ENCODE results near the gene URB2.
"Not testable (repeated sequence)": the region's sequence is repeated elsewhere in the genome, so short reads cannot be mapped to it uniquely, and the experiment has no call there.

Gene URB2

DNA sequence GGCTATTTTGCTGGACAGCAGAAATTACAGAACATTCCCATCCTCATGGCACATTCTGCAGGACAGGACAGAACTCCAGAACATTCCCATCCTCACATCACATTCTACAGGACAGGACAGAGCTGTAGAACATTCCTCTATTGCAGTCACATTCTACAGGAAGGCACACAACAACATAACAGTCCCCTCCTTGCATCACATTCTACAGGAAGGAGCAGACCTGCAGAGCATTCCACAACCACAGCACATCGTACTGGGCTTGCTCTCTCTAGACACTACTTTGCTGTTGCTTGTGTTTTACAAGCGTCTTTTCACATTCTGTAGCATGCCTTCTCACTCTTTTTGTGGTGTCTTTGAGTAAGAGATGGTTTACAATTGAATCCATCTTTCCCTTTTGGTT lies 40.7 kb upstream of the URB2 start:
- H3K27ac ChIP-seq, result no peak overlapping the region
- TF ChIP-seq, protein P1, sequence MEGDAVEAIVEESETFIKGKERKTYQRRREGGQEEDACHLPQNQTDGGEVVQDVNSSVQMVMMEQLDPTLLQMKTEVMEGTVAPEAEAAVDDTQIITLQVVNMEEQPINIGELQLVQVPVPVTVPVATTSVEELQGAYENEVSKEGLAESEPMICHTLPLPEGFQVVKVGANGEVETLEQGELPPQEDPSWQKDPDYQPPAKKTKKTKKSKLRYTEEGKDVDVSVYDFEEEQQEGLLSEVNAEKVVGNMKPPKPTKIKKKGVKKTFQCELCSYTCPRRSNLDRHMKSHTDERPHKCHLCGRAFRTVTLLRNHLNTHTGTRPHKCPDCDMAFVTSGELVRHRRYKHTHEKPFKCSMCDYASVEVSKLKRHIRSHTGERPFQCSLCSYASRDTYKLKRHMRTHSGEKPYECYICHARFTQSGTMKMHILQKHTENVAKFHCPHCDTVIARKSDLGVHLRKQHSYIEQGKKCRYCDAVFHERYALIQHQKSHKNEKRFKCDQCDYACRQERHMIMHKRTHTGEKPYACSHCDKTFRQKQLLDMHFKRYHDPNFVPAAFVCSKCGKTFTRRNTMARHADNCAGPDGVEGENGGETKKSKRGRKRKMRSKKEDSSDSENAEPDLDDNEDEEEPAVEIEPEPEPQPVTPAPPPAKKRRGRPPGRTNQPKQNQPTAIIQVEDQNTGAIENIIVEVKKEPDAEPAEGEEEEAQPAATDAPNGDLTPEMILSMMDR (conservative IDR thresholded peaks at IDR 0.05), result no peak

DNA sequence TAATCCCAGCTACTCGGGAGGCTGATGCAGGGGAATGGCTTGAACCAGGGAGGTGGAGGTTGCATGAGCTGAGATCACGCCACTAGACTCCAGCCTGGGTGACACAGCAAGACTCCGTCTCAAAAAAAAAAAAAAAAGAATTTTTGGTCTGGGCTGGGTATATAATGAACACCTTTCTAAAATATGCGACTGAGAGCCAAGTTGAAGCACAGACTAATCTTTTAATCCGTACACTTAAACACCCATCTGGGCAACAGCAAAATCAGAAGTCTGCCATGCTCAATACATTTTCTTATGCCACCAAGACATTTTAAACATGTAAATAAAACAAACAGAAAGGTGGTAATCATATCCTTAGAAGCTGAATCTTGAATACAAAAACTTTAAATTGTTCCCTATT lies 35.9 kb upstream of the URB2 start:
- H3K27ac ChIP-seq, result no peak overlapping the region
- TF ChIP-seq, protein P1 (conservative IDR thresholded peaks at IDR 0.05), result no peak

DNA sequence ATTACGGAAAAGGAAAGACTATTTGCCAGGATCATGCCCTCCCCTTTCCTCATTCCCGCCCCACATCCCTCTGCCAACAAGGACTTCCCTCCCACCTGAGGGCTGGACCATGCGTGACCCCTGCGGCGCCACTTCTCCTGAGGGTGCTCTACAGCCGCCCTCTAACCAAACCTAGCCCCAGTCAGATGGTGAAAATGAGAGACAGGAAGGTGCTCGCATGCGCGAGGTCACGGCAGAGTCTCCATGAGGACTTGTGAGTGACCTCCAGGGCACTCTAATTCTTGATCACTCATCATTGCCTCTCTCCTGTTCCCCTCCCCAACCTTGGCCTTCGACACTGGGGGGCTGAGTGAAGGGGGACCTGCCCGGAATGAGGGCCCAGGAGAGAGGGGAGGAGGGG lies 32.2 kb upstream of the URB2 start:
- H3K27ac ChIP-seq, result no peak overlapping the region
- TF ChIP-seq, protein P1 (conservative IDR thresholded peaks at IDR 0.05), result no peak

DNA sequence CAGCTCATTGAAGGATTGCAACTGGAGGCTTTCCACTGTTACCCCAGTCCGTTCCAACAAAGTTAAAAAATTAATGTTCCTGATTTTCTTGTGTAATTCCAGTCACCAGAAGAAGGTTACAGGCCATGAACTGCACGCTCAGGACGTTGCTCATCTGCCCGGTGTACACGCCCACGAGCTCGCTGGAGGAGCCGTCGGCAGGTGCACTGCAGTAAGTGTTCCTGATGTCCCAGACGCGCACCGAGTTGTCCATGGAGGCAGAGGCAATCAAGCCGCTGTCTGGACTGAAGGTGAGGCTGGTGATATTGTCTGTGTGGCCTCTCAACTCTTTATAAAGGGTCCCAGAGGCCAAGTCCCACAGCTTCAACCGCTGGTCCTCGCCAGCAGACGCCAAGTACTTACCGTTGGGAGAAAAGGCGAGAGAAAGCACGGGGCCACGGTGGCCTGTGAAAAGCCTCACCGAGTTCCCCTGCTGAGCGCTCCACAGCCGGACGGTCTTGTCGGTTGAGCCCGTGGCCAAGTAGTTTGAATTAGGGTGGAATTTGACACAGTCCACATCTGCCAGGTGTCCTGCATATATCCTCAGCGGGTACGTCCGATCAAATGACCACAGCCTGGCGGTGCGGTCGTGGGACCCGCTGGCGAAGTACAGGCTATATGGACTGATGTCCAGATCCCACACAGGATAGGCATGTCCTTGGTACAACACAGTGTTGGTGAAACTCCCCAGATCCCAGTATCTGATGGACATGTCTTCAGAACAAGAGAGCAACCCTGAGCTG lies 31.6 kb upstream of the URB2 start:
- H3K27ac ChIP-seq, result no peak overlapping the region
- TF ChIP-seq, protein P1 (conservative IDR thresholded peaks at IDR 0.05), result no peak

DNA sequence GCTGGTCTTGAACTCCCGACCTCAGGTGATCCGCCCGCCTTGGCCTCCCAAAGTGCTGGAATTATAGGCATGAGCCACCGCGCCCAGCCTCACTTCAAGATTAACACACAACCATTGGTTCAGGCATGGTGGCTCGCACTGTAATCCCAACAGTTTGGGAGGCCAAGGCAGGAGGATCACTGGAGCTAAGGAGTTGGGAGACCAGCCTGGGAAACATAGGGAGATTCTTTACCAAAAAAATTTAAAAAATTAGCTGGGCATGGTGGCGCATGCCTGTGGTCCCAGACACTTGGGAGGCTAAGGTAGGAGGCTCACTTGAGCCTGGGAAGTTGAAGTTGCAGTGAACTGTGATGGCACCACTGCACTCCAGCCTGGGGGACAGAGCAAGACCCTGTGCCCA lies 30.2 kb upstream of the URB2 start:
- not testable (repeated sequence) for H3K27ac ChIP-seq

DNA sequence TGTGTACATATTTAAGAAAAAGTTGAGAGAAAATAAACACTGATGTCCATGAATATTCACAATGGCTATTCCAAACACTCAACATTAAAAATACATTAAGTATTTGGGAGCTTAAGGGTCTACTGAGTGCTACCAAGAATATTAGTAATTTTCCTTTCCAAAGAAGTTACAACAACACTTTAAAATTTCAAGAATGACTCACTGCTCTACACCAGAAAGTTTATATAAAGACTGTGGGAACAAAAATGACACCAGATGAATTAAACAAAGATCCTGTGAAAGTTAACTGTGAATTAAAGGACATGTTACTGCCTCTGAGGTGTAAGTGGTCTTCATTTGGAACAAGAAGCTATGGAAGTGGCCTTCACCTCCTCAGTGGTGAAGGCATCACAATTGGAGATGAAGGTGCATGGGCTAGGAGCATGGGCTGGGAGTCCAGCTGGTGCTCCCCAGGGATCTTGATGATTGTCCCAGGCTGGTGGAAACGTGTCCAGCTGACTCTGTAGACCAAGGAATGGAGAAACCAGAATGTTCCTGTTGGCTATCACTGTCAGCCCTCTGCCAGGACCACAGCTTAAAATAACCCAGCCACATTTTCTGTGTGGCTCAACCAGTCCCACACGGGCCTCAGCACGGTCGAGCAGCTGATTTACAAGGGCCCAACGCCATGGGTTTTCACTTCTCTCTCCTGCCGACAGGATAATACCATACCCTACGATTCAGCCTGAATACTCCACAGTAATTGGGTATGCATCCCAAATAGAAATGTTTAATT lies 28.9 kb upstream of the URB2 start:
- TF ChIP-seq, protein P1 (conservative IDR thresholded peaks at IDR 0.05), result no peak
- no peak overlapping the region for H3K27ac ChIP-seq

DNA sequence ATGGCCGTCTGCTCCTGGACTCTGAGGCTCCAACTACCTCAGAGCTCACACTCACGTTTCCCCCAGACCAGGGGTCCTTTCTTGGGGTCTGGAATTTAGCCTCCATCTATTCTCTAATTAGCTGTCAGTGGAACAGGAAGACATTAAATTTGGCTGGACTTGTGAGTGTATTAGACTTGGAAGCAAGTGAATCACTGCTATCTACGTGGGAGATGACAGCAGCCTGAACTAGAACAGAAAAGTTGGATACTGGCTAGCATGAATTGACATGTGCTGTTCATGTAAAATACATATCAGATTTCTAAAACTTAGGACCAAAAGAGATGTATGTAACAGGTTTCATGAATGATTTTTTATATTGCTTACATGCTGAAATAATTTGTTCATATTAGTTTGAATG lies 28.2 kb upstream of the URB2 start:
- no peak overlapping the region for H3K27ac ChIP-seq
- TF ChIP-seq, protein P1 (conservative IDR thresholded peaks at IDR 0.05), result no peak
